Mucosa of descending colon (tissue), 3 donors: ENCODE measurements around the gene ST6GAL1. TPM values are rescaled to one million over a fixed set of nuclear protein-coding genes. Genes with fewer than 3 reads are reported as not detected.

Experiments used
- ATAC-seq: fragments of 200-7000 bp; cut with Tn5 transposase; one replicate; pipeline ENCODE4 v1.9.1; 2020; ENCODE audit warnings: mild to moderate bottlenecking, moderate library complexity
- DNase-seq, 3 donors: peaks; one replicate each; pipeline ENCODE4 v3.0.0-alpha.2; 2020
- H3K36me3 ChIP-seq: fragments of 200-600 bp; one replicate; pipeline ENCODE4 v1.8.0; 2021; ENCODE audit warnings: low read depth, mild to moderate bottlenecking
- H3K4me1 ChIP-seq: fragments of 200-600 bp; one replicate; pipeline ENCODE4 v1.8.0; 2021; ENCODE audit warnings: low read depth, mild to moderate bottlenecking
- H3K4me3 ChIP-seq: fragments of 200-600 bp; one replicate; pipeline ENCODE4 v1.8.0; 2021; ENCODE audit warnings: mild to moderate bottlenecking
- H3K9me3 ChIP-seq: fragments of 200-600 bp; one replicate; pipeline ENCODE4 v1.8.0; 2021; ENCODE audit warnings: mild to moderate bottlenecking
- CTCF ChIP-seq: fragments of 200-600 bp; IDR thresholded peaks from one replicate; pipeline ENCODE4 v1.8.0; 2022; ENCODE audit warnings: antibody characterized with exemption, mild to moderate bottlenecking
- intact Hi-C, 2 donors: fragments of 100-400 bp; cut with DNase I in 1 of 2; cut with micrococcal nuclease in 1 of 2; formaldehyde crosslinking; loops; one replicate each; pipeline versions ENCODE4 v1.11.0 to v1.11.1; 2022; cut with DNase I, micrococcal nuclease
- total RNA-seq, 3 donors: library from RNA; stranded (reverse); fragmentation: NEBNext Ultra II Directional in 2 of 3; extraction: Animal tissue kit (Norgen Biotek cat#: 25700) in 2 of 3; gene quantifications; one replicate each; pipeline versions ENCODE4 v1.2.1 to v1.2.4, GENCODE V29; 2021 to 2023
- donor health status: DM: no; HTN: no; CAD: no; lungs with moderate emphysema.
- donor health status: DM: no; HTN: no; CAD: no.
- donor health status: DM: no; HTN: yes; CAD: no.

Gene ST6GAL1
- total RNA-seq, 3 donors from 2014 or later, result 23.5 to 58.9 (median 53.6) TPM

- intact Hi-C loops, result no loop called here
- Histone ChIP-seq H3K9me3 (no peaks in the 10 kb centered on the region), H3K4me1 (no peaks in the 10 kb centered on the region), H3K36me3 (no peaks in the 10 kb centered on the region), H3K4me3 (no peak overlapping the region)
- no peak for TF ChIP-seq CTCF
- ATAC-seq (no peak), DNase-seq (no peak)
Measured at GRCh38 chr3:187080799-187081450, 150.6 kb downstream of the ST6GAL1 start.

- Histone ChIP-seq H3K9me3 (peaks cover 11% of the 10 kb centered on the region), H3K4me1 (no peaks in the 10 kb centered on the region), H3K36me3 (no peaks in the 10 kb centered on the region), H3K4me3 (no peak overlapping the region)
- ATAC-seq, result no peak
- TF ChIP-seq CTCF, result no peak
- no peak for DNase-seq
- intact Hi-C loops, result no loop called here
Measured at GRCh38 chr3:187082758-187083375, 152.5 kb downstream of the ST6GAL1 start.

GRCh38 chr3:187084126-187084525 is 153.8 kb downstream of the ST6GAL1 start:
- intact Hi-C loops, result no loop called here
- ATAC-seq (no peak), DNase-seq (no peak)
- Histone ChIP-seq H3K36me3 (no peaks in the 10 kb centered on the region), H3K4me3 (no peak overlapping the region), H3K9me3 (peaks cover 22% of the 10 kb centered on the region), H3K4me1 (no peaks in the 10 kb centered on the region)
- no peak for TF ChIP-seq CTCF

- H3K4me1 ChIP-seq, result no peaks in the 10 kb centered on the region
- DNase-seq (no peak), ATAC-seq (no peak)
- intact Hi-C loops, result no loop called here
- H3K36me3 ChIP-seq, result no peaks in the 10 kb centered on the region
- no peak for TF ChIP-seq CTCF
- peaks cover 22% of the 10 kb centered on the region for H3K9me3 ChIP-seq
- H3K4me3 ChIP-seq, result no peak overlapping the region
Measured at GRCh38 chr3:187084580-187084979, 154.3 kb downstream of the ST6GAL1 start.

- no peak for ATAC-seq
- intact Hi-C loops, result no loop called here
- TF ChIP-seq CTCF, result no peak
- H3K4me1 ChIP-seq, result no peaks in the 10 kb centered on the region
- no peaks in the 10 kb centered on the region for H3K36me3 ChIP-seq
- H3K9me3 ChIP-seq, result peaks cover 22% of the 10 kb centered on the region
- no peak overlapping the region for H3K4me3 ChIP-seq
- DNase-seq, result no peak
Measured at GRCh38 chr3:187085021-187085666, 154.8 kb downstream of the ST6GAL1 start.
